Bronchial epithelial cell (primary cell): ENCODE data around the gene EPHB2. TPM values are rescaled to one million over a fixed set of nuclear protein-coding genes. Genes with fewer than 3 reads are reported as not detected.

Experiments
- DNase-seq: peaks from one replicate; pipeline ENCODE4 v3.0.0-alpha.2; 2010; ENCODE audit warnings: low read depth
- FAIRE-seq: peaks from 2 replicates; lab custom pipeline; 2011; peaks lifted over from hg19 to GRCh38; lab: Jason Lieb, UNC
- H3K27me3 ChIP-seq: 2 replicates; pipeline ENCODE4 v1.5.1; 2011; ENCODE audit warnings: low read length; ENCODE audit not compliant: control insufficient read depth, insufficient read depth
- H3K36me3 ChIP-seq: 2 replicates; pipeline ENCODE4 v1.5.1; 2011; ENCODE audit warnings: low read length; ENCODE audit not compliant: control insufficient read depth, insufficient read depth
- H3K4me3 ChIP-seq: 2 replicates; pipeline ENCODE4 v1.5.1; 2011; ENCODE audit warnings: mild to moderate bottlenecking, low read depth, low read length, control low read depth
- CTCF ChIP-seq: IDR thresholded peaks from 2 replicates; pipeline ENCODE4 v1.5.1; 2011; ENCODE audit warnings: mild to moderate bottlenecking, moderate library complexity, low read length, control low read depth, inconsistent platforms; ENCODE audit not compliant: insufficient read depth, severe bottlenecking
- total RNA-seq: library from RNA; depleted of rRNA; stranded (reverse); fragments of >200 nt; gene quantifications from 2 replicates; pipeline ENCODE4 v1.2.1, GENCODE V29; 2014

The EPHB2 gene
- total RNA-seq, 1 donor from 2014 or later = 10.0 TPM

GRCh38 chr1:22747735-22748073 is 37.1 kb downstream of the EPHB2 start:
- H3K27me3 ChIP-seq = no peaks in the 10 kb centered on the region
- DNase-seq (no peak), FAIRE-seq (peak; percentile 64)
- no peak overlapping the region for H3K4me3 ChIP-seq
- H3K36me3 ChIP-seq = no peaks in the 10 kb centered on the region
- no peak for TF ChIP-seq CTCF

DNA sequence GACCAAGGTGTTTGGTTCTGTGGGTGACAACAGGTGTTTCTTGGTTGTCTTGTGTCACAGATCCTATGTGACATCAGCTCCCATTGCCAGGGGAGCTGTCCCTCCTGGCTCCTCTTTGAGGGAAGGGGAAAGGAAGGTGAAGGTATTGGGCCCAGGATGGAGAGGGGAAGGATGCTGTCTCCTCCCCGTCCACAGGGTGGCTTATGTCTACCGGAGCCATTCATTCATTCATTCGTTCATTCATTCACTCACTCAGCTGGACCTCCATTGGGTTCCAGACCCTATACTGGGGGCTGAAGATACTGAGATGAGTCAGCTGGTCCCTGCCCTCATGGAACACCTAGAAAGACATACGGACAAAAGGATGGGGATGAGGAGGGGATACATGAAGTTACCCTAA is 38.9 kb downstream of the EPHB2 start:
- no peak overlapping the region for H3K4me3 ChIP-seq
- H3K36me3 ChIP-seq = no peaks in the 10 kb centered on the region
- H3K27me3 ChIP-seq = no peaks in the 10 kb centered on the region
- no peak for FAIRE-seq
- DNase-seq = no peak
- TF ChIP-seq CTCF = peak; percentile 7

- FAIRE-seq (peak; percentile 96), DNase-seq (peak; percentile 94)
- Histone ChIP-seq H3K4me3 (no peak overlapping the region), H3K27me3 (no peaks in the 10 kb centered on the region), H3K36me3 (no peaks in the 10 kb centered on the region)
- TF ChIP-seq CTCF = no peak
Observed at GRCh38 chr1:22749919-22750684, 39.5 kb downstream of the EPHB2 start.

- Histone ChIP-seq H3K36me3 (no peaks in the 10 kb centered on the region), H3K27me3 (no peaks in the 10 kb centered on the region), H3K4me3 (no peak overlapping the region)
- peak; percentile 90 for DNase-seq
- FAIRE-seq = peak; percentile 79
- TF ChIP-seq CTCF = no peak
Observed at GRCh38 chr1:22750685-22751051, 40.0 kb downstream of the EPHB2 start.

- FAIRE-seq (peak; percentile 88), DNase-seq (peak; percentile 53)
- Histone ChIP-seq H3K27me3 (no peaks in the 10 kb centered on the region), H3K36me3 (no peaks in the 10 kb centered on the region), H3K4me3 (no peak overlapping the region)
- TF ChIP-seq CTCF = peak; percentile 62
Observed at GRCh38 chr1:22751124-22751531, 40.5 kb downstream of the EPHB2 start.

DNA sequence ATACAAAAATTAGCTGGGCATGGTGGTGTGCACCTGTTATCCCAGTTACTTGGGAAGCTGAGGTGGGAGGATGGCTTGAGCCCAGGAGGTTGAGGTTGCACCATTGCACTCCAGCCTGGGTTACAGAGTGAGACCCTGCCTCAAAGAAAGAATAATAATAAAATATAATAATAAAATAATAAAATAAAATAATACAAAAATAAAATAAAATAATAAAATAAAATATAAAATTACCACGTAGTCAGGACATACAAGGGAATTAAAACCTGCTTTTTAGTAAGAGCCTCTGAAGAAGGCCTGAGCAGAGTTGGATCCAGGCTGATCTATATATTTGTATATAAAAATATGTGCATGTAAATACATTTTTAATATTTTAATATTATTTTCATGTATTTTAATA is 41.7 kb downstream of the EPHB2 start:
- no peak for TF ChIP-seq CTCF
- Histone ChIP-seq H3K36me3 (no peaks in the 10 kb centered on the region), H3K4me3 (no peak overlapping the region), H3K27me3 (no peaks in the 10 kb centered on the region)
- DNase-seq (no peak), FAIRE-seq (no peak)
